Daoy (cell line): ENCODE data around the gene TAS1R2. TPM values are rescaled to one million over a fixed set of nuclear protein-coding genes. Genes with fewer than 3 reads are reported as not detected.

Experiments used
- DNase-seq: peaks from one replicate; pipeline ENCODE4 v3.0.0-alpha.2; 2015; ENCODE audit warnings: low read depth
- total RNA-seq: library from RNA; depleted of rRNA; stranded (reverse); fragments of >200 nt; shearing (Covaris generic); gene quantifications from 2 replicates; pipeline ENCODE4 v1.2.3, GENCODE V29; 2014

The TAS1R2 gene
- total RNA-seq, 1 experiment from 2014 or later = not detected

- no peak for DNase-seq
These were observed 36.0 kb downstream of the TAS1R2 start for GRCh38 chr1:18823438-18823837.

GRCh38 chr1:18820791-18821641, 38.4 kb downstream of the TAS1R2 start:
- peak; percentile 83 for DNase-seq

- peak; percentile 15 for DNase-seq
These were observed 39.3 kb downstream of the TAS1R2 start for GRCh38 chr1:18819986-18820790.

- no peak for DNase-seq
These were observed 40.3 kb downstream of the TAS1R2 start for GRCh38 chr1:18819203-18819602.

- DNase-seq = no peak
These were observed 41.5 kb downstream of the TAS1R2 start for GRCh38 chr1:18817795-18818435.

GRCh38 chr1:18817316-18817715, 42.1 kb downstream of the TAS1R2 start:
- no peak for DNase-seq

- peak; percentile 25 for DNase-seq
These were observed 42.7 kb downstream of the TAS1R2 start for GRCh38 chr1:18816808-18817207.

- no peak for DNase-seq
These were observed 44.5 kb downstream of the TAS1R2 start for GRCh38 chr1:18814874-18815531.

- DNase-seq = peak; percentile 39
These were observed 45.0 kb downstream of the TAS1R2 start for GRCh38 chr1:18814425-18814824.

GRCh38 chr1:18812453-18812939, 47.0 kb downstream of the TAS1R2 start:
- DNase-seq = no peak

- DNase-seq = no peak
These were observed 47.6 kb downstream of the TAS1R2 start for GRCh38 chr1:18811733-18812452.

- DNase-seq = no peak
These were observed 49.2 kb downstream of the TAS1R2 start for GRCh38 chr1:18809953-18810899.

- DNase-seq = no peak
These were observed 50.9 kb downstream of the TAS1R2 start for GRCh38 chr1:18808550-18808949.

GRCh38 chr1:18807334-18808063, 52.0 kb downstream of the TAS1R2 start:
- DNase-seq = no peak

- DNase-seq = no peak
These were observed 53.3 kb downstream of the TAS1R2 start for GRCh38 chr1:18805925-18806849.

GRCh38 chr1:18805150-18805879, 54.1 kb downstream of the TAS1R2 start:
- DNase-seq = no peak

- no peak for DNase-seq
These were observed 55.6 kb downstream of the TAS1R2 start for GRCh38 chr1:18803851-18804250.
